HG03521 (cell line): Measurements from ENCODE around the gene ENPP6.
"Not testable (repeated sequence)": the region's sequence is repeated elsewhere in the genome, so short reads cannot be mapped to it uniquely, and the experiment has no call there.

Source experiments
- ATAC-seq: cut with Tn5 transposase; IDR thresholded peaks from one replicate; pipeline ENCODE4 v1.9.1; 2021; ENCODE audit warnings: mild to moderate bottlenecking, moderate library complexity; ENCODE audit not compliant: unreplicated experiment

ENPP6 gene

GRCh38 chr4:184066584-184067300, 150.9 kb downstream of the ENPP6 start:
- no peak for ATAC-seq

DNA sequence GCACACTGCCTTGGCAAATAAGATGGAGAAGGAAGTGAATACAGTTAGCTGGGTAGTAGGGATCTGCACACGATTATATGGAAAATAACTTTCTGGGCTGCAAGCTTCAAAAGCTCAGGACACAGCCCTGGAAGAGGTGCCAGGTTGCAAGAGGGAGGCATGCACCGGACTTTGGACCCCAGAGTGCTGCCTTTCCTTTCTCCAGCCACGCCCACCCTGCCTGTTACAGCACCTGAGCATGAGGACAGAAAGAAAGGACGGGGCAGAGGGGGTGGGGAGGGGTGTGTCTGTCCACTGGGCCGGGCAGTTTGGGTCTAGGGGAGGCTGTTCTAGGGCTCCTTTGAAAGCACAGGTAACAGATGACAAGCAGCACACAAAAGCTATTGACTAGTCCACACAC, 152.8 kb downstream of the ENPP6 start:
- ATAC-seq, result no peak

DNA sequence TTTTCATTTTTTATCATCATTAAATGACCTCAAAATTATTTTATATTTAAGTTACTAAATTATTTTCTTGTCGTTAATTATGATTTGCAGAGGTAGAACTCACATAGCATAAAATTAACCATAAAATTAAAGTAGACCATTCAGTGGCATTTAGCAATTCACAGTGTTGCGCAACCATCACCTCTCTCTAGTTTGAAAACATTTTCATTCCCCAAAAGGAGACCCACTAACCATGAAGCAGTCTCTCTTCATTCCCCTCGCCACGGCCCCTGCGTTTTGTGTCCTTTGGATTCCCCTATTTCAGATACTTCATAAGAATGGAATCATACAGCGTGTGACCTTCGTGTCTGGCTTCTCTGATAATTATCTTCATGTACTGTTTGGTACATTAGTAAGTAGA, 154.9 kb downstream of the ENPP6 start:
- no peak for ATAC-seq

DNA sequence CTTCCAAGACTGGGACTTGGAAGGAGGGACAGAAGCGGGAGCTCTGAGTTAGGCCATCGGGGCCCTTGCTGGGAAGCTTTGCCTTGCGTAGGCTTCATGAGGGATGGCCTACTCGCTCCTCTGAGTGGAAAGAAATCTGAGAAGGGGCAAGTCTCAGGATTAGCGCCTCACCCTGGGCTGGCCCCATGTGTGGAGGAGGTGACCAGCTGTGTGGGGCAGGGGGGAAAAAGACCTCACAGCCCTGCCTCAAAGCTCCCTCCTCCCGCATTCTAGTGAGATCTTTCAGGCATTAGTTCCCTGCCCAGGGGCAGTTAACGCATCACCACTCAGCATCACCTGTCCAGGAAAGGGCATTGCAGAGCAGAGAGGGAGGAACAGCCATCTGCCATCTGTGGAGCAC, 156.1 kb downstream of the ENPP6 start:
- ATAC-seq, result no peak

DNA sequence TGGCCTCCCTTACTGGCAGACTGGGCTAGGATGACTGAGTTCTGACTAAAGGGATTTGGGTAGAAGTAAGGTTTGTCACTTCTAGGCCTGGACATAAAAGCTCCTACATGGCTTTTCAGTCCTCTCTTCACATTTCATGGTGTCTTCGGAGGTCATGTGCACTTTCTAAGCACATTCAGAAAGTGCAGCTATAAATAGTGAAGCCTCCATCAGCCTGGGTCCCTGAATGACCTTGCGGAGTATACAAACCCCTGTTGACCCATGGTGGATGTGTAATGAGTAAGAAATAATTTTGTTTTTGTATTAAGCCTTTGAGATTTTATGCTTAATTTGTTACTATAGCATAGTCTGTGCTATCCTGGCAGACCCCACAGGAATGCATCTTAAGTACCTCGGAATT, 158.6 kb downstream of the ENPP6 start:
- ATAC-seq, result no peak

DNA sequence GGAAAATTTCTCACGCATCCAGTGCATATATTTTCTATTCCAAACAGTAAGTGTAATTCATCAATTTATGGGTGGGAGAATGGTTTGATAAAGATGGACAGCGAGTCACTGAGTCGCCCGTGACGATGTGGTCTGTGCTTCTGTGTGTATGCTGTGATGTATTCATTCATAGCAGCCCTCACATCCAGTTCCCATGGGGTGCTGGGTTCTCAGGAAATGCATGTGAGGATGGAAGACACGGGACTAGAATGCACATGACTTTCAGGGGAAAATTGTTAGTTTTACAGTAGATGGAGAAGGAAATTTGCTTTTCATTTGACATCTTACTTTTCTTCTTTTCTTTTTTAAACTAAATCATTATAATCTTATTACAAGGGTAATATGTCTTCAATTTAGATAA, 159.6 kb downstream of the ENPP6 start:
- ATAC-seq, result no peak

DNA sequence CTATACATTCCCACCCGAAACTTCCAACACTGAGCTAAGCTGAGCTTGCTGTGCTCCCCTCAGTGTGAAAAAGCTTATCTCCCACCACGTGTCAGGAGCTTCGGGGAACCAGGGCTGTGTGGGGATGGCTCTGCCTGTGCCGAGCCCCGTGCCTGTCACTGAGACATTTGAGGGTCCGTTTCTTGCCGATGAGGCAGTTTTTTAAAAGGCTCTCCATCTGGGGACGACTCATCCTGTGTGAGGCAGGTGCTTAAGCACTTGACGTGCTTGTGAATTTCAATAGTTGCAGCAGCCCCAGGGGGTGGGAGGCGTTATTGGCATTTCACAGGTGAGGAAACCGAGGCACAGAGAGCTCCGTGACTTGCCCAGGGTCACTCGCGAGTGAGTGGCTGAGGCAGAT, 160.8 kb downstream of the ENPP6 start:
- ATAC-seq, result no peak

DNA sequence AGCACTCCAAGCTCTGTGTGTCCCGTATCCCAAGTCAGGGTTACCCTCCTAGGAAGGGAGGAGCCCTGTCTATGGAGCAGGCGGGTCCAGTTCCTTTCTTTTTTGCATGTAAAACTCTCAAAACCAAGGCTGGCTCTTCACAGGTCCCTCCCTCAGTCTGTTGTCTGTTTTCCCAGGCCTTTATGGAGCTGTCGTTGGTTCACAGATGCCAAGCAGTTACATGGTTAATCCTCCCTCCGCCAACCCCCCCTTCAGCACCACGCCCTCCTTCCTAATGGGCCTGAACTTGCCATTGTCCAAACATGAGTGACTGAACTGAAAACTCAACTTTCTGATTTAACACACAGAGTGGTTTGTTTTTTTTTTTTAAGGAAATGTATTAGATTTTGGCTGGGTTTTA, 164.2 kb downstream of the ENPP6 start:
- no peak for ATAC-seq

DNA sequence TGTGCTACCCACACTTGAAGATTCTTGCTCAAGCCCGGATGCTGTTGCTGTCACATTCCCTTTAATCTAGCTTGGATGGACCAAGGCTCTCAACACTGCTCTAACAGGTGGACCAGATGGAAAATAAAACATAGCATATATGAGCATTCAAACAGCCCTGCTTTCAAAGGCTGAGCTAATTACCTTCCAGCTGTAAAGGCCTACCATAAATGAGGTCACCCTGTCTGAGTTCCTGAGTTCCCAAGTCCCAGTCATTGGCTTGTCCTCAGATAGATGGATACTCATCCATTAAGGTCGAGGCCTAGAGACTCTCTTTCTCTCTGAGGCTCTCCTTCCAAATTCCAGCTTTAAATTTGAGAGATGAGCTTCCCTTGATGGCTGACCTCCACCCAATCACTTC, 165.1 kb downstream of the ENPP6 start:
- no peak for ATAC-seq

GRCh38 chr4:184051262-184051661, 166.4 kb downstream of the ENPP6 start:
- ATAC-seq, result not testable (repeated sequence)

DNA sequence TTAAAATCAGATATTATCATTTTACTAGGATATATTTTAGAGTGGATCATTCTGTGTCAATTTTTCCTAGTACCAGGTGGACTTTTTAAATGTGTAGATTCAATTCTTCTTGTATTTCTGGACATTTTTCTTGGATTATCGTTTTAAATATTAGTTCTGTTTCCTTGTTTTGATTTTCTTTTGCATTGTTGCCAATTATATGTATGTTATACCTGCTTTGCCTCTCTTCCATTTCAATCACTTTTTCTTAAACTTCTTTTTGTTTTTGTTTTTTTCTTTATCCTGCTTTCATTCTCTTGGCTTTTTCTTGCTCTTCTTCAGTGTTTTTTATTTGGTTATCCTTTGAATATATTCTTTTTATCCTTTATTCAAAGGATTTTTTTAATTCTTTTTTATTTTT, 171.5 kb downstream of the ENPP6 start:
- ATAC-seq, result no peak

GRCh38 chr4:184041156-184041555, 176.5 kb downstream of the ENPP6 start:
- ATAC-seq, result no peak

DNA sequence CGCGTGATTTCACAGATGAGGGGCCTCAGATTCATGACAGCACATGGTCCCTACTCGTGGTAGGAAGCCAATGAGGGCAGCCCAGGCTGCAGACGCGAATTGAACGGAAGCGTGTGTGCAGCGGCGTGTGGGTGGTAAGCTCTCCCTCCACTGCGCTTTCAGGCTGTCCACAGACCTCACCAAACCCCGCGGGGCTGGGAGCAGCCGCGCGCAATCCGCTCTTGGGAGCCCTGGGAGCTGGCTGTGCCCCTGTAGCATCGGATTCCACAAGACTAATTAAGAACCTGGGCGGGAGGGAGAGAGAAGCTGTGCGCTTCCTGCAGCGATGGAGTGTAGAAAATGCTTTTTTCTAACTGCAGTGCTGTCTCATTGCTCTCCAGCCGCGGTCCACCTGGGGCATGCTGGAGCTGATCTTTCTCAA, 177.7 kb downstream of the ENPP6 start:
- no peak for ATAC-seq
